Neural progenitor cell (in vitro differentiated cells): ENCODE results near the gene CAVIN4.

ENCODE experiments used
- EZH2 ChIP-seq: fragments of 200-600 bp; sonication (generic); IDR thresholded peaks from 2 replicates; pipeline ENCODE4 v1.6.1; 2017; ENCODE audit warnings: antibody characterized with exemption, mild to moderate bottlenecking, moderate library complexity
- EZH2phosphoT487 ChIP-seq: fragments of 200-600 bp; sonication (generic); IDR thresholded peaks from 2 replicates; pipeline ENCODE4 v1.6.1; 2017; ENCODE audit warnings: antibody characterized with exemption
- TF ChIP-seq, protein P1 (sequence below): fragments of 200-600 bp; sonication (generic); IDR thresholded peaks from 2 replicates; pipeline ENCODE4 v1.5.1; 2017; ENCODE audit warnings: antibody characterized with exemption, mild to moderate bottlenecking

GRCh38 chr9:100577776-100578448 is at the start of gene CAVIN4:
- TF ChIP-seq, protein P1, sequence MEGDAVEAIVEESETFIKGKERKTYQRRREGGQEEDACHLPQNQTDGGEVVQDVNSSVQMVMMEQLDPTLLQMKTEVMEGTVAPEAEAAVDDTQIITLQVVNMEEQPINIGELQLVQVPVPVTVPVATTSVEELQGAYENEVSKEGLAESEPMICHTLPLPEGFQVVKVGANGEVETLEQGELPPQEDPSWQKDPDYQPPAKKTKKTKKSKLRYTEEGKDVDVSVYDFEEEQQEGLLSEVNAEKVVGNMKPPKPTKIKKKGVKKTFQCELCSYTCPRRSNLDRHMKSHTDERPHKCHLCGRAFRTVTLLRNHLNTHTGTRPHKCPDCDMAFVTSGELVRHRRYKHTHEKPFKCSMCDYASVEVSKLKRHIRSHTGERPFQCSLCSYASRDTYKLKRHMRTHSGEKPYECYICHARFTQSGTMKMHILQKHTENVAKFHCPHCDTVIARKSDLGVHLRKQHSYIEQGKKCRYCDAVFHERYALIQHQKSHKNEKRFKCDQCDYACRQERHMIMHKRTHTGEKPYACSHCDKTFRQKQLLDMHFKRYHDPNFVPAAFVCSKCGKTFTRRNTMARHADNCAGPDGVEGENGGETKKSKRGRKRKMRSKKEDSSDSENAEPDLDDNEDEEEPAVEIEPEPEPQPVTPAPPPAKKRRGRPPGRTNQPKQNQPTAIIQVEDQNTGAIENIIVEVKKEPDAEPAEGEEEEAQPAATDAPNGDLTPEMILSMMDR, result no peak
- TF ChIP-seq EZH2, result no peak
- TF ChIP-seq EZH2phosphoT487, result no peak
